PFSK-1 (cell line): ENCODE results near the gene CTSE.

ENCODE experiments used
- FOXP2 ChIP-seq: optimal IDR thresholded peaks from 2 replicates; pipeline ENCODE3; 2011; ENCODE audit warnings: borderline replicate concordance, control low read depth, inconsistent platforms; ENCODE audit not compliant: insufficient read depth; ENCODE audit errors: extremely low read length, extremely low read depth
- POLR2AphosphoS5 ChIP-seq: IDR thresholded peaks from 2 replicates; pipeline ENCODE4 v1.6.1; 2012; ENCODE audit warnings: low read depth, mild to moderate bottlenecking, control low read depth, low read length, moderate library complexity
- REST ChIP-seq, 2 experiments: IDR thresholded peaks; 2 replicates each; pipeline versions ENCODE4 v1.6.1 to v1.8.0; 2011 to 2012; ENCODE audit warnings: low read depth in 2 of 2, low read length in 2 of 2, control low read depth in 1 of 2, inconsistent platforms in 1 of 2, mild to moderate bottlenecking in 1 of 2, moderate library complexity in 1 of 2; ENCODE audit not compliant: insufficient read depth in 1 of 2
- SIN3A ChIP-seq: IDR thresholded peaks from 2 replicates; pipeline ENCODE4 v1.6.1; 2012; ENCODE audit warnings: mild to moderate bottlenecking, low read length, moderate library complexity, borderline replicate concordance; ENCODE audit not compliant: insufficient read depth
- TAF1 ChIP-seq: IDR thresholded peaks from 2 replicates; pipeline ENCODE4 v1.6.1; 2012; ENCODE audit warnings: low read length, control low read depth, borderline replicate concordance; ENCODE audit not compliant: insufficient read depth

The CTSE gene

GRCh38 chr1:206005778-206006180, 17.9 kb downstream of the CTSE start:
- no peak for TF ChIP-seq TAF1
- TF ChIP-seq POLR2AphosphoS5: no peak
- no peak for TF ChIP-seq REST (IDR thresholded peaks at IDR 0.05; ENCODE audit: insufficient read depth in 1 of 2, low read depth in 2 of 2, low read length in 2 of 2)
- TF ChIP-seq FOXP2: no peak
- TF ChIP-seq SIN3A: no peak

GRCh38 chr1:206005234-206005633, 18.5 kb downstream of the CTSE start:
- TF ChIP-seq POLR2AphosphoS5: no peak
- TF ChIP-seq SIN3A: no peak
- no peak for TF ChIP-seq FOXP2
- TF ChIP-seq REST (IDR thresholded peaks at IDR 0.05; ENCODE audit: insufficient read depth in 1 of 2, low read depth in 2 of 2, low read length in 2 of 2): no peak
- TF ChIP-seq TAF1: no peak

- TF ChIP-seq FOXP2 (no peak), REST (IDR thresholded peaks at IDR 0.05; ENCODE audit: insufficient read depth in 1 of 2, low read depth in 2 of 2, low read length in 2 of 2) (no peak), POLR2AphosphoS5 (no peak), SIN3A (no peak), TAF1 (no peak)
Observed at GRCh38 chr1:206004826-206005225, 18.9 kb downstream of the CTSE start.

- TF ChIP-seq REST (IDR thresholded peaks at IDR 0.05; ENCODE audit: insufficient read depth in 1 of 2, low read depth in 2 of 2, low read length in 2 of 2) (no peak), FOXP2 (no peak)
Observed at GRCh38 chr1:206003854-206004800, 19.6 kb downstream of the CTSE start.
